ENCODE results near the gene ADGRG1.

GRCh38 chr16:57670196-57670595 lies 41.8 kb downstream of the ADGRG1 start:
- TF ChIP-seq POLR2A (IDR thresholded peaks at IDR 0.05; ENCODE audit: low read length) (no peak), GATA1 (IDR thresholded peaks at IDR 0.05; ENCODE audit: low read depth, low read length) (no peak)
